ENCODE data around the gene GP1BA.
"Not testable (repeated sequence)": the region's sequence is repeated elsewhere in the genome, so short reads cannot be mapped to it uniquely, and the experiment has no call there.

GP1BA gene

DNA sequence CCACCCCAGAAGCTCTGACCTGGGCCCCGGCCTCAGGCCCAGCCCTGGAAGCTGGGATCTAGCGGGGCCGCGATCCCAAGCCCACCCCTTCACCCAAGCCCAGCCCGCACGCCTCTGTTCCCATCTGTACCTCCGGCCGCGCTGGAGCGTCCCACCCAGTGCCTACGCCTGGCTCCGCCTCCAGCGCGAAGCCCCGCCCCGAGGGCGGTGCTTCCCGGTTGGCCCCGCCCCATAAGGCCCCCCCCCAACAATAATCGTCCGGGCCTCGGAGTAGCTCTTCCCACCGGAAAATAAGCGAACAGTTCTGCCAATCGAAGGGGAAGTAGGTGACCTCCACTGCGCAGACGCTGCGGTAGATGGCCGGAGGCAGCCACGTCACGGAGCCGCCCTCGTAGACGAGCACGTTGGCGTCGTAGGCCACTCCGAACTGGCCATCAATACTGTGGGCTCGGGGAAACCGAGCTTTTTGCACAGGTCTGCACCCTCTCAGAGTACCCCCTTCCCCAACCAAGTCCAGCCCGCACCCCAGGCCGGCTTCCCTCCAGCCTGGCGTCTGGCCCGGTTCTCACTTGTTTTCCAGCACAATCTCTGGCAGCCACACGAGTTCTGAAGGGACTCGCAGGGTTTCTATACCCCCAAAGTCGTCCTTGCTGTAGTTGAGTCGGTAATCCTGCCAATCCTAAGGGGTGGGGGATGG lies 30.3 kb upstream of the GP1BA start:
- no peak for DNase-seq

DNA sequence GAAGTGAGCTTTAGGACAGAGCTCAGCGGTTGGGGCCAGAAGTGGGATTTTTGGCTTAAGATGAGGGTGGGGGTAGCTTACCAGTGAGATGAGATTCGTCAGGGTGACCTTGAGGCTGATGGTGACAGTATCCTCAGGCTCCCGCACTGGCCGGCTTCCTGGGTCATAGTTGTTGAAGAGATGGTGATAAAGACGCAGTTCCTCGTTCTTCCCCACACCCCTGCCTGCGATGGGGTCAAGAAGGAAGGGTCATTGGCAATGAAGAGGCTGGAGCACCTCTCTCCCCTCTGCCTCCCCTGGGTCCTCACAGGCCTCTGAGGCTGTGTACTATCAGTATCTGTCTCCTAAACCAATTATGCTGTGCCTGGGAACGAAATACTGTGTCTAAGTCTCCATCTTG lies 29.5 kb upstream of the GP1BA start:
- DNase-seq = no peak

DNA sequence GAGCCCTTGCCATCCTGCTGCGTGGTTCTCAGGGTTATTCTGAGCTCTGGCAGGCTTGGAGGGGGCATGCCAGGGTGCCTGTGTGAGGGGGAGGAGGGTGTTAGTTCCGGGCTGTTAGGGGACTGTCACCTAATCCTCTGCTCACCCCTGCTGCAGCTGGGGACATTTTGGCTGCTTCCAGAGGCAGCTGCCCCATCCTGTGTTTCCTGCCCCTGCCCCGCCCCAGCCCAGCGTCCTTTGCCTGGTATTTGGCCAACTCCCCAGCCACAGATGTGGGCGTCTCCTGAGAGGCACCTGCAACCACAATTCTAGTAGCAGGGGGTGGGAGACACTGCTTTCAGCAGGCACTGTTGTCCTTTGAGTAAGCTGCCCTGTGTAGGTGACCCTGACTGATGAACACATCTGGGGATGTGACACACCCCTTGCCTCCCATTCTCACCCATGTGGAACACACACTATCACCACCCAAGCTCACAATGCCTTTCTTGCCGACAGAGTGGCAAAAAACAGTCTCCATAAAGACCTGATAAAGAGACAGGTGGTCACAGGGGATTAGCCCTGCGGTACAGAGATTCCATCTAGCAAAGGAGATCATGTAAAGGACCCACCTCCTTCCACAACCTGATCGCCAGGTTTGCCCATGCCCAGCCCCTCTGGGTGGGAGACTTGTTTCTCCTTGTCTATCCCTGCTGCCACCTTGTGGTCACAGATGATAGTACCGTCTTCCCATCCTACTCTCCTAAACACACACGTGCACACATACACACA lies 28.8 kb upstream of the GP1BA start, which contains the start of gene CHRNE:
Gene CHRNE, minus strand, starts transcription at position 48 of the 768 bp plus-strand sequence. Its CDS starts 35 bp downstream, at position 13.
- DNase-seq = peak; percentile 43

DNA sequence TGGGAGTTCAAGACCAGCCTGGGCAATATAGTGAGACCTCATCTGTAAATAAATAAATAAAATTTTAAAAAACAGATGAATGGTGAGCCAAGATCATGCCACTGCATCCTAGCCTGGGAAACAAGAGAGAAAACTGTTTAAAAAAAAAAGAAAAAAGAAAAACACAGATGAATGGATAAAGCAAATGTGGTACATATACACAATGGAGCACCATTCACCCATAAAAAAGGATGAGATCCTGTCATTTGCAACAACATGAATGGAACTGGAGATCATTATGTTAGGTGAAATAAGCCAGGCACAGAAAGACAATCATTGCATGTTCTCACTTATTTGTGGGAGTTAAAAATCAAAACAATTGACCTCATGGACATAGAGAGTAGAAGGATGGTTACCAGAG lies 25.4 kb upstream of the GP1BA start:
- not testable (repeated sequence) for DNase-seq

DNA sequence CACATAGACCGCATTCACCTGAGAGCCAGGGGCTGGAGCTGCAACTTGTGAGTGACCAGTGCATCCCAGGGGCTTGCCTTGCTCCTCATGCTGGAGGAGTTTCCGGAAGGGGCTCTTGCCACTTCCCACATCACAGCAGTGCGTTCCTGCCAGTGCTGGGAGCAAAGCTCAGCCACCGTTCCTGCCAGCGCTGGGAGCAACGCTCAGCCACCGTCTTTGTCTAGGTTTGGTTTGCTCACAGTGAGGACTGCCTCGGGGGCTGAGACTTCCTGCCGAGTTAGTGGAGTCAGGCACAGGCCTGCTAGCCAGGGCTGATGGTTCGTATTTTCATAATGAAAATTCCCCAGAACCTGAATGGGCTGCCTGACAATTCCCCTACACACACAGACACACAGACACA lies 23.8 kb upstream of the GP1BA start:
- DNase-seq = no peak

DNA sequence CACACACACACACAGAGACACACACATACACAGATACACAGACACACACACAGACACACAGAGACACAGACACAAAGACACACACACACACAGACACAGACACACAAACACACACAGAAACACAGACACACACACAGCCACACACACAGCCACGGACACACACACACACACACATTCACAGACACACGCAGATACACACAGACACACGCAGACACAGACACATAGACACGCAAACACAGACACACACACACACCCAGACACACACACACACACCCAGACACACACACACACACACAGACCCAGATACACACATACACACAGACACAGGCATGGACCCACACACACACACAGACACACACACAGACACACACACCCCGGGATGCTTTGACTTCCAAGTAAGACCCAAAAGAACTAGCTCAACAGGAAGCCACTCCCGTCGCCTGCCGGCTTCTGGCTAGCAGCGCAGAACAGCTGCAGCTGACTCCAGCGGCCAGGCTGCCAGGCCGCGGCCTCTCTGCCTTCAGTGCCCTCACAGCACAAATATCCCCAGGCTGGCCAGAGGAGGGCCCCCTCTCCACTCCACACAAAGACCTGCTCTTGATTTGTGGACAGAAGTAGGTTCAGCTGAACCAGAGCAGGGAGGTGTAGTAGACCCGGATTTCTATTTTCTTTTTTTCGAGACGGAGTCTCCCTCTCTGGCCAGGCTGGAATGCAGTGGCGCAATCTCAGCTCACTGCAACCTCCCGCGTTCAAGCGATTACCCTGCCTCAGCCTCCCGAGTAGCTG lies 23.2 kb upstream of the GP1BA start:
- DNase-seq = peak; percentile 85

DNA sequence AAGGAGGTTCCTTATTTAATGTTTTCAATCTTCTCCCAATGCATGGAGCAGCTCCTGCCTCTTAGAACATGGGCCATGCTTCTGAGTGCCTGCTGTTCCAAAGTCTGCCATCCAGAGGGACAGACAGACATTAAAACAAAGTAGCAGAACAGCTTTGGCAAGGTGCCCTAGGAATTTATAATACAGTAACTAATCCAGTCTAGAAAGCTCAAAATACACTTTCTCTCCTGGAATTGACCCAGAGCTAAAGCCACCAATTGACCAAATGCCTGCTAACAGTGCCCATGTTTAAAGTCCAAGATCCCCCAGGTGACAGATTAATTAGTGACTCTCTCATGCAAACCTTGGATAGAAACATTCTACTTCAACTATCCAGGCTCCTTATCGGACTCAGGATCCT lies 18.1 kb upstream of the GP1BA start:
- DNase-seq = no peak

DNA sequence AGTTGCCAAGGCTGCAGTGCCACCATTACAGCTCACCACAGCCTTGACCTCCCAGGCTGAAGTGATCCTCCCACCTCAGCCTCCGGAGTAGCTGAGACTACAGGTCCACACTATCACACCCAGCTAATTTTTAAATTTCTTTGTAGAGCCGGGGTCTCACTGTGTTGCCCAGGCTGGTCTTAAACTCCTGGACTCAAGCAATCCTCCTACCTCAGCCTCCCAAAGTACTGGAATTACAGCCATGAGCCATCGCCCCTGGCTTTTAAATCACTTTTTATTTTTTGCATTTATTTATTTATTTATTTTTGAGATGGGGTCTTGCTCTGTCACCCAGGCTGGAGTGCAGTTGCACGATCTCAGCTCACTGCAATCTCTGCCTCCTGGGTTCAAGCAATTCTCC lies 17.5 kb upstream of the GP1BA start:
- DNase-seq = not testable (repeated sequence)

DNA sequence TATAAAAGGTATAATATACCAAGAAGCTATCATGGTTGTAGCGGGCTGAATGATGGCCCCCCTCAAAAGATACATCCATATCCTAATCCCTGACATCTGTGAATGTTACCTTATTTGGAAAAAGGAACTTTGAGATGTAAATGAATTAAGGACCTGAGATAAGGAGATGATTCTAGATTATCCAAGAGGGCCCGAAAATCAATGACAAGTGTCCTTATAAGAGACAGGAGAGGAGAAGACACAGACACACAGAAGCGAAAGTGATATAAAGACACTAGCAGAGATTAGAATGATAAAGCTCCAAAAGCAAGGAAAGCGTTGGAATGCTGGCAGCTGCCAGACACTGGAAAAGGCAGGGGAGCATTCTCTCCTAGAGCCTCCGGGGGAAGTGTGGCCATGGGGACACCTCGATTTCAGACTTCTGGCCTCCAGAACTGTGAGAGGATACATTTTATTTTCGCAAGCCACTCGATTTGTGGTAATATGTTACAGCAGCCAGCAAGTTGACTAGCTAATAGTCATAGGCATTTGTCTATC lies 12.5 kb upstream of the GP1BA start:
- DNase-seq = no peak

DNA sequence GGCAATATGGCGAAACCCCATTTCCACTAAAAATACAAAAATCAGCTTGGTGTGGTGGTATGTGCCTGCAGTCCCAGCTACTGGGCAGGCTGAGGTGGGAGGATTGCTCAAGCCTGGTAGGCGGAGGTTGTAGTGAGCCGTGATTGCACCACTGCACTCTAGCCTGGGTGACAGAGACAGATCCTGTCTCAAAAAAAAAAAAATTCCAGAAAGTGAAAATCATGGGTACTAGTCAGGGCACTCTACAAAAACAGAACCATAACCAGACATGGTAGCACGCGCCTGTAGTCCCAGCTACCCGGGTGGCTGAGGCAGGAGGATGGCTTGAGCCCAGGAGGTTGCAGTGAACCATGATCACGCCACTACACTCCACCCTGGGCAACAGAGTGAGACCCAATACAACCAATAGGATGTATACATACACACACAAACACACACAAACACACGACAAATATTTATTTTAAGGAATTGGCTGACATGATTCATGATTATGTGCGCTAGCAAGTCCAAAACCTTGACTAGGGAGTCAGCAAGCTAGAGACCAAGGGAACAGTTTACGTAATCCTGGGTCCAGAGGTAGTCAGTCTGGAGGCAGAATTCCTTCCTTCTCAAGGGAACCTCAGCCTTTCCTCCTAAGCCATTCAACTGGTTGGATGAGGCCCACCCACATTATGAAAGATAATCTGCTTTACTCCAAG lies 11.6 kb upstream of the GP1BA start:
- DNase-seq = peak; percentile 60

DNA sequence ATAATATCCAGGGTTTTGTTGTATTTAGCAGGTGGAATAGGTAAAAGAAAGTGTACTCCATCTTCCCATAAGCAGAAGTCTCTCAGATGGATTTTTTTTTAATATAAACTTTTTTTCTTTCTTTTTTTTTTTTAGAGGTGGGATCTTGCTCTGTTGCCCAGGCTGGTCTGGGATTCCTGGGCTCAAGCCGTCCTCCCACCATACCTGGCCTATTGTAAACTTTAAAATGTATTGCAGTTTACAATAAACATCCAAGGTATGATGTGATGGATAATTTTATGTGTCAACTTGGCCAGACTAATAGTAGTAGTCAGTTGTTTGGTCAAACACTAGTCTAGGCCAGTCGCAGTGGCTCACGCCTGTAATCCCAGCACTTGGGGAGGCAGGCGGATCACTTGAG lies 10.8 kb upstream of the GP1BA start:
- DNase-seq = no peak

DNA sequence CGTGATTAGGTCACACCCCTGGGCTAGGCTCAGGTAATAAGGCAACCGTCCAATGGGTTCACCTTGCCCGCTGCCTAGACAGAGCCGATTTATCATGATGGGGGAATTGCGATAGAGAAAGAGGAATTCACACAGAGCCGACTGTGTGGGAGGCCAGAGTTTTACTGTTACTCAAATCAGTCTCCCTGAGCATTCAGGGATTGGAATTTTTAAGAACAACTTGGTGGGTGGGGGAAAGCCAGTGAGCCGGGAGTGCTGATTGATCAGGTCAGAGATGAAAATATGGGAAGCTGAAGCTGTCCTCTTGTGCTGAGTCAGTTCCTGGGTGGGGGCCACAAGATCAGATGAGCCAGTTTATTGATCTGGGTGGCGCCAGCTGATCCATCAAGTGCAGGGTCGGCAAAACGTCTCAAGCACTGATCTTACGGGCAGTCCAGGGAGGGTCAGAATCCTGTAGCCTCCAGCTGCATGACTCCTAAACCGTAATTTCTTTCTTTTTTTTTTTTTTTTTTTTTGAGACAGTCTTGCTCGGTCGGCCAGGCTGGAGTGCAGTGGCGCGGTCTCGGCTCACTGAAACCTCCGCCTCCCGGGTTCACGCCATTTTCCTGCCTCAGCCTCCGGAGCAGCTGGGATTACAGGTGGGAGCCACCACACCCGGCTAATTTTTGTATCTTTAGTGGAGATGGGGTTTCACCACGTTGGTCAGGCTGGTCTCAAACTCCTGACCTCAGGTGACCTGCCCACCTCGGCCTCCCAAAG lies 5.3 kb upstream of the GP1BA start:
- DNase-seq = not testable (repeated sequence)

DNA sequence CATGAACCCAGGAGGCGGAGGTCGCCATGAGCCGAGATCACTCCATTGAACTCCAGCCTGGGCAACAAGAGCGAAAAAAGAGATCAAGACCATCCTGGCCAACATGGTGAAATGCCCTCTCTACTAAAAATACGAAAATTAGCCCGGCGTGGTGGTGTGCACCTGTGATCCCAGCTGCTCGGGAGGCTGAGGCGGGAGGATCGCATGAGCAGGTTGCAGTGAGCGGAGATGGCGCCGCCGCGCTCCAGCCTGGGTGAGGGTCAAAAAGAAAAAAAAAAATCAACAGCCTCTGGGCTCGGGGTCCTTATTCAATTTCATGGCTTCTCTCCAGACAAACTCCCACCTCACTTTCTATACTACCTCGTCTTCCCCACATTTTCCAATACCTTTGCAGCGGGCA lies 3.2 kb upstream of the GP1BA start:
- no peak for DNase-seq

DNA sequence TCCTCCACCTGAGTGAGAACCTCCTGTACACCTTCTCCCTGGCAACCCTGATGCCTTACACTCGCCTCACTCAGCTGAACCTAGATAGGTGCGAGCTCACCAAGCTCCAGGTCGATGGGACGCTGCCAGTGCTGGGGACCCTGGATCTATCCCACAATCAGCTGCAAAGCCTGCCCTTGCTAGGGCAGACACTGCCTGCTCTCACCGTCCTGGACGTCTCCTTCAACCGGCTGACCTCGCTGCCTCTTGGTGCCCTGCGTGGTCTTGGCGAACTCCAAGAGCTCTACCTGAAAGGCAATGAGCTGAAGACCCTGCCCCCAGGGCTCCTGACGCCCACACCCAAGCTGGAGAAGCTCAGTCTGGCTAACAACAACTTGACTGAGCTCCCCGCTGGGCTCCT lies 679 bp downstream of the GP1BA start:
- no peak for DNase-seq

DNA sequence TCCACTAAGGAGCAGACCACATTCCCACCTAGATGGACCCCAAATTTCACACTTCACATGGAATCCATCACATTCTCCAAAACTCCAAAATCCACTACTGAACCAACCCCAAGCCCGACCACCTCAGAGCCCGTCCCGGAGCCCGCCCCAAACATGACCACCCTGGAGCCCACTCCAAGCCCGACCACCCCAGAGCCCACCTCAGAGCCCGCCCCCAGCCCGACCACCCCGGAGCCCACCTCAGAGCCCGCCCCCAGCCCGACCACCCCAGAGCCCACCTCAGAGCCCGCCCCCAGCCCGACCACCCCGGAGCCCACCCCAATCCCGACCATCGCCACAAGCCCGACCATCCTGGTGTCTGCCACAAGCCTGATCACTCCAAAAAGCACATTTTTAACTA lies 1.6 kb downstream of the GP1BA start:
- no peak for DNase-seq

DNA sequence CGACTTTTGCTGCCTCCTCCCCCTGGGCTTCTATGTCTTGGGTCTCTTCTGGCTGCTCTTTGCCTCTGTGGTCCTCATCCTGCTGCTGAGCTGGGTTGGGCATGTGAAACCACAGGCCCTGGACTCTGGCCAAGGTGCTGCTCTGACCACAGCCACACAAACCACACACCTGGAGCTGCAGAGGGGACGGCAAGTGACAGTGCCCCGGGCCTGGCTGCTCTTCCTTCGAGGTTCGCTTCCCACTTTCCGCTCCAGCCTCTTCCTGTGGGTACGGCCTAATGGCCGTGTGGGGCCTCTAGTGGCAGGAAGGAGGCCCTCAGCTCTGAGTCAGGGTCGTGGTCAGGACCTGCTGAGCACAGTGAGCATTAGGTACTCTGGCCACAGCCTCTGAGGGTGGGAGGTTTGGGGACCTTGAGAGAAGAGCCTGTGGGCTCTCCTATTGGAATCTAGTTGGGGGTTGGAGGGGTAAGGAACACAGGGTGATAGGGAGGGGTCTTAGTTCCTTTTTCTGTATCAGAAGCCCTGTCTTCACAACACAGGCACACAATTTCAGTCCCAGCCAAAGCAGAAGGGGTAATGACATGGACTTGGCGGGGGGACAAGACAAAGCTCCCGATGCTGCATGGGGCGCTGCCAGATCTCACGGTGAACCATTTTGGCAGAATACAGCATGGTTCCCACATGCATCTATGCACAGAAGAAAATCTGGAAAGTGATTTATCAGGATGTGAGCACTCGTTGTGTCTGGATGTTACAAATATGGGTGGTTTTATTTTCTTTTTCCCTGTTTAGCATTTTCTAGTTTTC lies 2.3 kb downstream of the GP1BA start:
- DNase-seq = peak; percentile 58

DNA sequence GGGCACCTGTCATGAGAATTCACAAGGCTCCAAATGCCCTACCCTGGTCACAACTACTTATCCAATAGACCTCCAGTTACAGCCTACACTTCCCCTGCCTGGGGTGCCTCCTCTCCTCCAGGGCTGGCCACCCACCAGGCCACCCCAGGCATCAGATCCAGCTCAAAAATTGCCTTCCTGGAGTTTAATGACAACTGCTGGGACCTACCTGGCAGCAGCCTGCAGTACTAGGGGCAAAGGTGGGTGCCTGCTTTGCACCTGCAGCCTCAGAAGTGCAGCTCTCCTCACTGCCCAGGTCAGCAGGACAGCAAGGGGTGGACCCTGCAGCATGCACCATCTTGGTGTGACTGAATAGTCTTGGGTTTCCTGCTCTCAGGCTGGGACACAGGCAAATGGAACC lies 3.6 kb downstream of the GP1BA start:
- DNase-seq = no peak

DNA sequence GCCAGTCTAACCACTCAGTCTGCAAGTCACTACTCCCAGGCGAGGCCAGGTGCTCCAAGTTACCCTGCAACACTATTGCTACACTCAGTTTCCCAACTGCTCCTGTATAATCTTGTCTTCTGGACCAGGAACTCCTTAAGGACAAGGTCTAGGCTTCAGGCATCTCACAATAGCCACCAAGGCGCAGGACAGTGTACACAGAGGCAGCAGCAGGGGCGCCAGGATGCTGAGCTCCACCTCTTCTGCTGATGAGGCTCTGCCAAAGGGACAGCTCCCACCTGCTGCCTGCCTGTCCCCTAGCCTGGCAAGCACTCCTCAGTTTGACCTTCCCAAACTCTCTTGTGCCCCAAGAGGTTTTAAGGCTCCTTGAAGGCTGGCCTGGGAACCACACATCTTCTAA lies 4.4 kb downstream of the GP1BA start:
- no peak for DNase-seq

DNA sequence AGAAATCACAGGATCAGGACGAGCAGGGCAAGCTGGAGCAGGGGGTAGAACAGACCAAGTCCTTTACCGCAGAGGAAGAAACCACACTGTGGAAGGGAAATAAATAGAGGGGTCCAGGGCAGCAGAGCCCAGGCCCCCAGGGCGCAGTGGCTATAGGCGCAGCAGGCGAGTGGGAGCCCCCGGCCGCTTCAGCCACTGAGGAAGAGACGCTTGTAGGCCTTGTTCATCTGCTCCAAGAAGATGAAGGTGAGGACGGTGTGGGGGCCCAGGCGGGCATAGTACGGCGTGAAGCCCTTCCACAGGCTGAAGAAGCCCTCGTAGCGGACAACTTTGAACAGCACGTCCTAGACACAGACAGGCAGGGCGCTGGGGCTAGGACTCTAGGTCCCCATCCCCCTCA lies 5.5 kb downstream of the GP1BA start:
- DNase-seq = no peak

DNA sequence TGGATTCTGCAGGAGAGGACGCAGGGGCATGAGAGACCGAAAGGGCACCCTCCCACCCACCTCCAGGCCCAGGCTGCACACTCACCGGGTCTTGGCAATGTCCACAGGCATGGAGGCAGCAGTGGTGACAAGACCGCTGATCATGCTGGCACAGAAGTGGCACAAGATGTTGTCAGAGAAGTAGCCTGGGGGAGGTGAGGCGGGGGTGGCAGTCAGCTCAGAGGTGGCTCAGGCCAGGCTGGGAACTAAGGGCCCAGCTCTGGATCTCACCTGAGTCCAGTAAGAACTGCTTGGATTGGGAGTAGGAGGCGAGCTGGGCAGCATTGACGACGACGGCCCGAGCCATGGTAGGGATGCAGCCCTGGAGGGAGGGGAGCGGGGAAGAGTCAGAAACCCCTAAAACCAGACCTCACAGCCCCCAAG lies 6.0 kb downstream of the GP1BA start:
- no peak for DNase-seq

Measured in NCI-H226 (cell line).